IPS-20b (cell line): ENCODE results near the gene GPR15LG.
"Not testable (repeated sequence)": the region's sequence is repeated elsewhere in the genome, so short reads cannot be mapped to it uniquely, and the experiment has no call there.

ENCODE experiments used
- H3K27ac ChIP-seq: one replicate; pipeline ENCODE4 v1.5.1; 2013; ENCODE audit warnings: low read length
- H3K27me3 ChIP-seq: 2 replicates; pipeline ENCODE4 v1.6.1; 2013; ENCODE audit warnings: mild to moderate bottlenecking, low read length, inconsistent platforms; ENCODE audit not compliant: insufficient read depth
- H3K36me3 ChIP-seq: 2 replicates; pipeline ENCODE4 v1.6.1; 2013; ENCODE audit warnings: low read depth, mild to moderate bottlenecking, inconsistent platforms, low read length, moderate library complexity; ENCODE audit not compliant: insufficient read depth
- H3K4me1 ChIP-seq: 2 replicates; pipeline ENCODE4 v1.6.1; 2013; ENCODE audit warnings: mild to moderate bottlenecking, control low read depth, inconsistent platforms, low read length, moderate library complexity; ENCODE audit not compliant: insufficient read depth
- H3K4me3 ChIP-seq: 2 replicates; pipeline ENCODE4 v1.5.1; 2013; ENCODE audit warnings: mild to moderate bottlenecking, low read length, inconsistent platforms
- H3K9ac ChIP-seq: 2 replicates; pipeline ENCODE4 v1.6.1; 2013; ENCODE audit warnings: low read depth, mild to moderate bottlenecking, inconsistent platforms, low read length, moderate library complexity
- H3K9me3 ChIP-seq: 2 replicates; pipeline ENCODE4 v1.6.1; 2013; ENCODE audit warnings: mild to moderate bottlenecking, low read depth, low read length, inconsistent platforms; ENCODE audit not compliant: insufficient read depth

Gene GPR15LG

DNA sequence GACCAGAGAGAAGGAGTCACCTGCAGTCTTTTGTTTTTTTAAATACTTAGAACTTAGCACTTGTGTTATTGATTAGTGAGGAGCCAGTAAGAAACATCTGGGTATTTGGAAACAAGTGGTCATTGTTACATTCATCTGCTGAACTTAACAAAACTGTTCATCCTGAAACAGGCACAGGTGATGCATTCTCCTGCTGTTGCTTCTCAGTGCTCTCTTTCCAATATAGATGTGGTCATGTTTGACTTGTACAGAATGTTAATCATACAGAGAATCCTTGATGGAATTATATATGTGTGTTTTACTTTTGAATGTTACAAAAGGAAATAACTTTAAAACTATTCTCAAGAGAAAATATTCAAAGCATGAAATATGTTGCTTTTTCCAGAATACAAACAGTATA is 20.8 kb upstream of the GPR15LG start:
- no peaks in the 10 kb centered on the region for H3K27me3 ChIP-seq
- H3K27ac ChIP-seq, result no peak overlapping the region
- H3K4me3 ChIP-seq, result no peak overlapping the region
- no peaks in the 10 kb centered on the region for H3K4me1 ChIP-seq
- no peaks in the 10 kb centered on the region for H3K9me3 ChIP-seq
- H3K9ac ChIP-seq, result no peak overlapping the region
- peaks cover 69% of the 10 kb centered on the region for H3K36me3 ChIP-seq

DNA sequence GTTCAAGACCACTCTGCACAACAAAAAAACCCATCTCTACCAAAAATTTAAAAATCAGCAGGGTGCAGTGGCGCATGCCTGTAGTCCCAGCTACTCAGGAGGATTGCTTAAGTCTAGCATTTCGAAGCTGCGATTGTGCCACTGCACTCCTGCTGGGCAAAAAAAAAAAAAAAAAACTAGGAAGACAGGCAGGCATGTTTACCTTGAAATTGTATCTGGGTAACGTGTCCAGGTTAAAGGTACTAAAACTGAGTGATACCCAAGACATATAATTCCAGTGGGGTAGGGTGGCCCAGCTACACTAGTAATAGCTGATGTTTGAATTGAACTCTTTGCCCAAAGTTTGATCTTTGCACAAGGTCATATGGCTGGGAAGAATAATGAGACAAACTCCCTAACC is 18.1 kb upstream of the GPR15LG start:
- no peak overlapping the region for H3K9ac ChIP-seq
- H3K4me3 ChIP-seq, result no peak overlapping the region
- no peaks in the 10 kb centered on the region for H3K27me3 ChIP-seq
- H3K9me3 ChIP-seq, result no peaks in the 10 kb centered on the region
- peaks cover 12% of the 10 kb centered on the region for H3K4me1 ChIP-seq
- no peak overlapping the region for H3K27ac ChIP-seq
- peaks cover 46% of the 10 kb centered on the region for H3K36me3 ChIP-seq

DNA sequence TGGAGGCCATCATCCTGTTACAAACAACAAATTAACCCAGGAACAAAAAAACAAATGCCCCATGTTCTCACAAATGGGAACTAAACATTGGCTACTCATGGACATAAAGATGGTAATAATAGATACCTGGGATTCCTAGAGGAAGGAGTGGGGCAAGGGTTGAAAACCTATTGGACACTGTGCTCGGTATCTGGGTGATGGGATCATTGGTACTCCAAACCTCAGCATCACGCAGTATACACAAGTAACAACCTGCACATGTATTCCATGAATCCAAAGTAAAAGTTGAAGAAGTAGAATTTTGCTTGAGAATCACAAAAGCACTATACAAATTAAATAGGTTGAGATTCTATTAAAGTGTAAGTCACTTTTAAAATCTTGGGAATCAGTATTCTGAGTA is 17.6 kb upstream of the GPR15LG start:
- no peak overlapping the region for H3K27ac ChIP-seq
- no peaks in the 10 kb centered on the region for H3K27me3 ChIP-seq
- H3K9me3 ChIP-seq, result no peaks in the 10 kb centered on the region
- H3K4me1 ChIP-seq, result peaks cover 16% of the 10 kb centered on the region
- no peak overlapping the region for H3K4me3 ChIP-seq
- peaks cover 41% of the 10 kb centered on the region for H3K36me3 ChIP-seq
- H3K9ac ChIP-seq, result no peak overlapping the region

DNA sequence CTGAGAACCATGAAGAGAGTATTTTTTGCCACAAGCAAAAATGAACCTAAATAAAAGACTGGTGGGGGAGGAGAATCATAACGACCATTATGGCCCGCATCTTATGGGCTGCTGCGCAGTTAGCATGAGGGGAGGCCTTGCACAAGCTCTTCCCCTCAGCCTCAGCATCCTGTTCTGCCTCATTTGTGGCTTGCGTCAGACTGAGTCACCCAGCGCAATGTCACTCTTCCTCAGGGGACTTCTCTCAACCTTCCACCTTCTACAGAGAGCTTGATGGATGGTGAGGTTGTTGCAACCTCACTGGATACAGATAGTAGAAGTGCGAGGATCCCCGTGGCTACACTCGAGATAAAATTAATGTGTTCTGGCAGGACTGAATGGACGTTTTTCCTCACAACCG is 16.8 kb upstream of the GPR15LG start:
- Histone ChIP-seq H3K4me3 (no peak overlapping the region), H3K4me1 (peaks cover 23% of the 10 kb centered on the region), H3K27ac (no peak overlapping the region), H3K36me3 (peaks cover 34% of the 10 kb centered on the region), H3K27me3 (no peaks in the 10 kb centered on the region), H3K9ac (no peak overlapping the region), H3K9me3 (no peaks in the 10 kb centered on the region)

DNA sequence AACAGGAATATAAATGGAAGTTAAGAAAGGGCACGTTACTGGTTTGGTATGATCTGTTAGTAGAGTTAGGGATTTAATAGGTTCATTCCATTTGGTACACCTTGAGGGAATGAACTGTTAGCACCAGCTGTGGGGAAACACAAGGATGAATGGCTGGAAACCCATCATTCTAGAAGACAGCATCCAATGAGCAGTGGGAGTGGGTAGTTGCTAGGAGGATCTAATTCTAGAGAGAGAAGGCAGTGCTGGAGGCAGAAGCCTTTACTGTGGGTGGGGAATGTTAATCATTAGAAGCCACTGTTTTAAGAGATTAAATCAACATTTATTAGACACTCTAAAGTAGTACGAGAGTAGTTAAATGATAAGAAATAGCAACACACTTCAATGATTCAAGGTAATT is 15.5 kb upstream of the GPR15LG start:
- Histone ChIP-seq H3K36me3 (peaks cover 21% of the 10 kb centered on the region), H3K4me3 (no peak overlapping the region), H3K27me3 (no peaks in the 10 kb centered on the region), H3K9ac (no peak overlapping the region), H3K27ac (no peak overlapping the region), H3K9me3 (no peaks in the 10 kb centered on the region), H3K4me1 (peaks cover 31% of the 10 kb centered on the region)

- no peak overlapping the region for H3K27ac ChIP-seq
- H3K9me3 ChIP-seq, result no peaks in the 10 kb centered on the region
- peaks cover 16% of the 10 kb centered on the region for H3K36me3 ChIP-seq
- H3K4me1 ChIP-seq, result peaks cover 36% of the 10 kb centered on the region
- no peak overlapping the region for H3K4me3 ChIP-seq
- no peak overlapping the region for H3K9ac ChIP-seq
- H3K27me3 ChIP-seq, result no peaks in the 10 kb centered on the region
These were observed 15.1 kb upstream of the GPR15LG start for GRCh38 chr10:84158550-84158949.

- H3K4me1 ChIP-seq, result peaks cover 41% of the 10 kb centered on the region
- no peaks in the 10 kb centered on the region for H3K27me3 ChIP-seq
- no peaks in the 10 kb centered on the region for H3K9me3 ChIP-seq
- H3K36me3 ChIP-seq, result peaks cover 10% of the 10 kb centered on the region
- no peak overlapping the region for H3K27ac ChIP-seq
- H3K9ac ChIP-seq, result no peak overlapping the region
- H3K4me3 ChIP-seq, result no peak overlapping the region
These were observed 14.4 kb upstream of the GPR15LG start for GRCh38 chr10:84159076-84159685.

GRCh38 chr10:84160663-84161362 is 12.8 kb upstream of the GPR15LG start:
- peak overlapping the region; percentile 14 for H3K4me3 ChIP-seq
- no peaks in the 10 kb centered on the region for H3K9me3 ChIP-seq
- H3K27me3 ChIP-seq, result no peaks in the 10 kb centered on the region
- H3K9ac ChIP-seq, result no peak overlapping the region
- H3K36me3 ChIP-seq, result no peaks in the 10 kb centered on the region
- H3K4me1 ChIP-seq, result peaks cover 49% of the 10 kb centered on the region
- no peak overlapping the region for H3K27ac ChIP-seq

DNA sequence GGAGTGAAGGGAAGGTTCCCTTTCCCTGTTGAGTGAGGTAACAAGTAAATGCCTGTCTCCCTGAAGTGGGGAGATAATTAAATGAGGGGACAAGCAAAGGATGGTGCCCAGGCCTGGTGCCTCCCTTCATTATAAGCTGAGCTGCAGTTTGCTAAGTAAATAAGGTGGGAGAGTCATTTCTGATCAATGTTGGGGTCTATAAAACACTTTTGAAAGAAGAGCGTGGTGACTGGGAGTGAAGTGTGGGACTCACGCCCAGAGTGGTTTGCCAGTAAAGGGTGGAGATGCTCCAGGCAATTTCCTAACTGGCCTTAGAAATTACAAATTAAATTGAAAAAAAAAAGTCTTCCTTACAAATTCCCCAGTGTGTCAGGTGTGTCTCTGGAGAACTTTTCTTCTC is 9.6 kb upstream of the GPR15LG start:
- H3K27me3 ChIP-seq, result no peaks in the 10 kb centered on the region
- no peak overlapping the region for H3K27ac ChIP-seq
- peaks cover 48% of the 10 kb centered on the region for H3K4me1 ChIP-seq
- no peaks in the 10 kb centered on the region for H3K36me3 ChIP-seq
- H3K9me3 ChIP-seq, result no peaks in the 10 kb centered on the region
- H3K4me3 ChIP-seq, result peak overlapping the region; percentile 10; the same call in 1 of the 2 replicates
- H3K9ac ChIP-seq, result no peak overlapping the region

DNA sequence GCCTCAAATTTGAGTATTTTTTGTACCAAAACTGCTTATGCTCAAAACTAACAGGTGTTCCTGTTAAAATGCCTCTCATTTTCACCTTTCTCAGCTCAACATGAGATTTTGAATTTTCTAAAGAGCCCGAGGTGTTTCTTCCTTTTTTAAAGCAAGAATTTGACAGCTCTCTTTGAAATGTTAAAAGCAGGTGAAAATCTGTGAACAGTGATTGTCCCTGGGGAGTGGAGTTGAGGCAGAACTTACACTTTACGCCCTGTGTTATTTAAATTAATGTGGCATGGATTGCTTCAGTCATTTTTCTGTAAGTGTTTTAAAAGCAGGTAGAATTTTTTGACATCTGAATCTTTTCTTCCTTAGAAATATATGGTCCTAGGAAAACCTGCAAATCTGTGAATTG is 9.2 kb upstream of the GPR15LG start:
- Histone ChIP-seq H3K9ac (no peak overlapping the region), H3K27ac (no peak overlapping the region), H3K36me3 (no peaks in the 10 kb centered on the region), H3K4me3 (peak overlapping the region; percentile 10), H3K27me3 (no peaks in the 10 kb centered on the region), H3K4me1 (peaks cover 43% of the 10 kb centered on the region), H3K9me3 (no peaks in the 10 kb centered on the region)

GRCh38 chr10:84166620-84167288 is 6.8 kb upstream of the GPR15LG start:
- no peak overlapping the region for H3K4me3 ChIP-seq
- no peak overlapping the region for H3K27ac ChIP-seq
- H3K4me1 ChIP-seq, result peaks cover 27% of the 10 kb centered on the region
- H3K36me3 ChIP-seq, result no peaks in the 10 kb centered on the region
- no peaks in the 10 kb centered on the region for H3K27me3 ChIP-seq
- no peak overlapping the region for H3K9ac ChIP-seq
- H3K9me3 ChIP-seq, result no peaks in the 10 kb centered on the region

- peaks cover 24% of the 10 kb centered on the region for H3K4me1 ChIP-seq
- H3K27ac ChIP-seq, H3K9me3 ChIP-seq, H3K9ac ChIP-seq, H3K4me3 ChIP-seq, H3K36me3 ChIP-seq, H3K27me3 ChIP-seq: not testable (repeated sequence)
These were observed 6.3 kb upstream of the GPR15LG start for GRCh38 chr10:84167289-84167653.
